NCI-H345 (cell line): Measurements from ENCODE around the gene C6orf141.
"Not testable (repeated sequence)": the region's sequence is repeated elsewhere in the genome, so short reads cannot be mapped to it uniquely, and the experiment has no call there.

ENCODE experiments used
- DNase-seq: peaks from one replicate; lab custom pipeline; 2025; lab: John Stamatoyannopoulos, UW

The C6orf141 gene

GRCh38 chr6:49576618-49577017 is 26.1 kb downstream of the C6orf141 start:
- no peak for DNase-seq

- no peak for DNase-seq
Observed at GRCh38 chr6:49579649-49580048, 29.2 kb downstream of the C6orf141 start.

- DNase-seq: no peak
Observed at GRCh38 chr6:49582529-49582928, 32.1 kb downstream of the C6orf141 start.

- not testable (repeated sequence) for DNase-seq
Observed at GRCh38 chr6:49587262-49587661, 36.8 kb downstream of the C6orf141 start.
